Hepatocyte (in vitro differentiated cells): ENCODE data around the gene CFAP298. TPM values are rescaled to one million over a fixed set of nuclear protein-coding genes. Genes with fewer than 3 reads are reported as not detected.

ENCODE experiments used
- DNase-seq: peaks from one replicate; pipeline ENCODE4 v3.0.0-alpha.2; 2016; ENCODE audit warnings: low spot score
- H2AFZ ChIP-seq: fragments of 200-600 bp; sonication (generic); 2 replicates; pipeline ENCODE4 v1.6.0; 2016; ENCODE audit warnings: antibody characterized with exemption, mild to moderate bottlenecking
- H3K27ac ChIP-seq: fragments of 200-600 bp; sonication (generic); 2 replicates; pipeline ENCODE4 v1.5.1; 2016; ENCODE audit warnings: mild to moderate bottlenecking
- H3K27me3 ChIP-seq: fragments of 200-600 bp; sonication (generic); 2 replicates; pipeline ENCODE4 v1.6.1; 2016
- H3K36me3 ChIP-seq: fragments of 200-600 bp; sonication (generic); replicated peaks from 2 replicates; pipeline ENCODE4 v1.5.1; 2016; ENCODE audit warnings: low read depth; ENCODE audit not compliant: insufficient read depth
- H3K4me1 ChIP-seq: fragments of 200-600 bp; sonication (generic); 2 replicates; pipeline ENCODE4 v1.5.1; 2016; ENCODE audit warnings: mild to moderate bottlenecking, moderate library complexity; ENCODE audit not compliant: insufficient read depth
- H3K4me2 ChIP-seq: fragments of 200-600 bp; sonication (generic); 2 replicates; pipeline ENCODE4 v1.6.0; 2016
- H3K4me3 ChIP-seq: fragments of 200-600 bp; sonication (generic); 2 replicates; pipeline ENCODE4 v1.5.1; 2016; ENCODE audit warnings: mild to moderate bottlenecking
- H3K79me2 ChIP-seq: fragments of 200-600 bp; sonication (generic); 2 replicates; pipeline ENCODE4 v1.6.0; 2017; ENCODE audit warnings: mild to moderate bottlenecking
- H3K9me2 ChIP-seq: fragments of 200-600 bp; sonication (generic); replicated peaks from 2 replicates; pipeline ENCODE4 v1.6.0; 2017; ENCODE audit warnings: mild to moderate bottlenecking; ENCODE audit not compliant: insufficient read depth
- H3K9me3 ChIP-seq: fragments of 200-600 bp; sonication (generic); 2 replicates; pipeline ENCODE4 v1.5.1; 2016; ENCODE audit warnings: low read depth, mild to moderate bottlenecking
- H4K20me1 ChIP-seq: fragments of 200-600 bp; sonication (generic); 2 replicates; pipeline ENCODE4 v1.6.0; 2016; ENCODE audit warnings: mild to moderate bottlenecking; ENCODE audit not compliant: insufficient read depth, poor library complexity, severe bottlenecking
- CTCF ChIP-seq: fragments of 200-600 bp; sonication (generic); IDR thresholded peaks from 2 replicates; pipeline ENCODE4 v1.5.1; 2016; ENCODE audit warnings: antibody characterized with exemption, mild to moderate bottlenecking; ENCODE audit not compliant: poor library complexity
- EZH2 ChIP-seq: fragments of 200-600 bp; sonication (generic); IDR thresholded peaks from 2 replicates; pipeline ENCODE4 v1.6.1; 2016; ENCODE audit warnings: antibody characterized with exemption, mild to moderate bottlenecking, borderline replicate concordance
- EZH2phosphoT487 ChIP-seq: fragments of 200-600 bp; sonication (generic); IDR thresholded peaks from one replicate; pipeline ENCODE4 v1.6.1; 2018; ENCODE audit warnings: antibody characterized with exemption, mild to moderate bottlenecking, low read depth, moderate library complexity; ENCODE audit not compliant: unreplicated experiment, severe bottlenecking
- WGBS: methylation state at CpG from one replicate; pipeline ENCODE4 v1.1.6; 2016; ENCODE audit warnings: low lambda C conversion rate; ENCODE audit errors: missing lambda C conversion rate; 5-methylcytosine and 5-hydroxymethylcytosine counted together
- polyA plus RNA-seq: library from polyadenylated mRNA; unstranded; fragments of >200 nt; fragmentation: Nextera tagmentation; extraction: Ambion mirVana; gene quantifications from 2 replicates; pipeline ENCODE4 v1.2.1, GENCODE V29; 2016
- total RNA-seq: library from RNA; depleted of rRNA; stranded (reverse); fragments of >200 nt; gene quantifications from 2 replicates; pipeline ENCODE4 v1.2.3, GENCODE V29; 2014

The CFAP298 gene
- total and polyA plus RNA-seq, 2 experiments from 2014 or later, result 32.6 to 61.8 TPM

- Histone ChIP-seq H3K9me2 (no peaks in the 10 kb centered on the region), H3K4me1 (no peaks in the 10 kb centered on the region), H3K27me3 (no peaks in the 10 kb centered on the region), H3K9me3 (no peaks in the 10 kb centered on the region), H3K4me3 (no peak overlapping the region), H3K27ac (no peak overlapping the region), H2AFZ (no peak overlapping the region), H3K4me2 (no peak overlapping the region), H3K79me2 (no peaks in the 10 kb centered on the region), H3K36me3 (no peaks in the 10 kb centered on the region), H4K20me1 (no peaks in the 10 kb centered on the region)
- no peak for DNase-seq
- TF ChIP-seq EZH2 (no peak), CTCF (no peak), EZH2phosphoT487 (no peak)
- WGBS, result 93% methylated on average over 13 of the region's 13 CpGs
These were observed 30.4 kb downstream of the CFAP298 start for GRCh38 chr21:32581732-32582131.

- Histone ChIP-seq H4K20me1 (no peaks in the 10 kb centered on the region), H2AFZ (no peak overlapping the region), H3K4me2 (no peak overlapping the region), H3K27me3 (no peaks in the 10 kb centered on the region), H3K27ac (no peak overlapping the region), H3K79me2 (no peaks in the 10 kb centered on the region), H3K9me3 (no peaks in the 10 kb centered on the region), H3K4me1 (no peaks in the 10 kb centered on the region), H3K36me3 (no peaks in the 10 kb centered on the region), H3K9me2 (no peaks in the 10 kb centered on the region), H3K4me3 (no peak overlapping the region)
- TF ChIP-seq CTCF (no peak), EZH2 (no peak), EZH2phosphoT487 (no peak)
- DNase-seq, result no peak
- WGBS, result 97% methylated on average over 13 of the region's 13 CpGs
These were observed 31.2 kb downstream of the CFAP298 start for GRCh38 chr21:32580949-32581348.

GRCh38 chr21:32578107-32578691 lies 34.0 kb downstream of the CFAP298 start:
- Histone ChIP-seq H4K20me1 (no peaks in the 10 kb centered on the region), H3K79me2 (no peaks in the 10 kb centered on the region), H3K27me3 (no peaks in the 10 kb centered on the region), H3K4me1 (no peaks in the 10 kb centered on the region), H2AFZ (no peak overlapping the region), H3K9me3 (no peaks in the 10 kb centered on the region), H3K4me3 (no peak overlapping the region), H3K27ac (no peak overlapping the region), H3K9me2 (no peaks in the 10 kb centered on the region), H3K4me2 (no peak overlapping the region), H3K36me3 (no peaks in the 10 kb centered on the region)
- WGBS, result 51% methylated on average over 15 of the region's 15 CpGs
- TF ChIP-seq EZH2, result no peak
- TF ChIP-seq EZH2phosphoT487, result no peak
- TF ChIP-seq CTCF, result peak; percentile 9
- no peak for DNase-seq

GRCh38 chr21:32576011-32576410 lies 36.2 kb downstream of the CFAP298 start:
- H3K79me2 ChIP-seq, result no peaks in the 10 kb centered on the region
- no peaks in the 10 kb centered on the region for H3K36me3 ChIP-seq
- DNase-seq, result no peak
- no peaks in the 10 kb centered on the region for H3K9me2 ChIP-seq
- no peak overlapping the region for H3K27ac ChIP-seq
- 91% methylated on average over 11 of the region's 11 CpGs for WGBS
- H3K4me3 ChIP-seq, result no peak overlapping the region
- H3K9me3 ChIP-seq, result no peaks in the 10 kb centered on the region
- H3K4me1 ChIP-seq, result no peaks in the 10 kb centered on the region
- H4K20me1 ChIP-seq, result no peaks in the 10 kb centered on the region
- H3K4me2 ChIP-seq, result no peak overlapping the region
- TF ChIP-seq EZH2phosphoT487, result no peak
- no peak for TF ChIP-seq EZH2
- no peak for TF ChIP-seq CTCF
- no peak overlapping the region for H2AFZ ChIP-seq
- peaks cover 4% of the 10 kb centered on the region for H3K27me3 ChIP-seq
